K562 (cell line): ENCODE data around the gene TUBGCP6. TPM values are rescaled to one million over a fixed set of nuclear protein-coding genes. Genes with fewer than 3 reads are reported as not detected.

ENCODE experiments used
- BHLHE40 ChIP-seq: IDR thresholded peaks from 2 replicates; pipeline ENCODE4 v1.6.1; 2011; ENCODE audit warnings: low read length, improper control_type of control experiment
- E2F4 ChIP-seq: sonication (generic); formaldehyde crosslinking; IDR thresholded peaks from 2 replicates; pipeline ENCODE4 v1.8.0; 2022; ENCODE audit warnings: mild to moderate bottlenecking, low read depth, missing genetic modification reagents
- ELF2 ChIP-seq: fragments of 250-450 bp; sonication (Bioruptor Pico); IDR thresholded peaks from 2 replicates; pipeline ENCODE4 v1.5.0; 2021; ENCODE audit warnings: mild to moderate bottlenecking
- EP400 ChIP-seq: fragments of 450-650 bp; IDR thresholded peaks from 2 replicates; pipeline ENCODE4 v1.6.1; 2017; ENCODE audit warnings: antibody characterized with exemption, mild to moderate bottlenecking, moderate library complexity
- HMGN3 ChIP-seq: IDR thresholded peaks from 2 replicates; pipeline ENCODE4 v1.6.1; 2011; ENCODE audit warnings: borderline replicate concordance, low read depth, mild to moderate bottlenecking, mixed read lengths, low read length; ENCODE audit not compliant: insufficient read length; ENCODE audit errors: extremely low read depth
- KDM4B ChIP-seq, 2 experiments: fragments of 450-650 bp in 1 of 2; sonication (generic) in 1 of 2; IDR thresholded peaks; 2 replicates each; pipeline ENCODE4 v1.6.1; 2016 to 2017; ENCODE audit warnings: borderline replicate concordance in 2 of 2, antibody characterized with exemption in 1 of 2, low read depth in 1 of 2, mild to moderate bottlenecking in 1 of 2
- MEIS2 ChIP-seq: fragments of 450-650 bp; IDR thresholded peaks from 2 replicates; pipeline ENCODE4 v1.6.1; 2014; ENCODE audit warnings: mild to moderate bottlenecking; ENCODE audit not compliant: partially characterized antibody
- PHF8 ChIP-seq: fragments of 200-600 bp; sonication (generic); IDR thresholded peaks from 2 replicates; pipeline ENCODE4 v1.6.1; 2012; ENCODE audit warnings: mixed run types, mild to moderate bottlenecking, inconsistent platforms, low read length, moderate library complexity, borderline replicate concordance
- RBBP5 ChIP-seq: fragments of 200-600 bp; sonication (generic); IDR thresholded peaks from 2 replicates; pipeline ENCODE4 v1.6.1; 2012; ENCODE audit warnings: borderline replicate concordance, mild to moderate bottlenecking, low read length, control low read depth, inconsistent platforms; ENCODE audit not compliant: insufficient read depth, poor library complexity, severe bottlenecking
- SIN3A ChIP-seq, 2 experiments: fragments of 150-350 bp in 1 of 2; IDR thresholded peaks; 2 replicates each; pipeline ENCODE4 v1.6.1; 2011 to 2016; ENCODE audit warnings: borderline replicate concordance in 2 of 2, low read depth in 2 of 2, low read length in 2 of 2, mild to moderate bottlenecking in 2 of 2, moderate library complexity in 2 of 2; ENCODE audit not compliant: control insufficient read depth in 1 of 2
- SIN3B ChIP-seq: fragments of 450-650 bp; IDR thresholded peaks from 2 replicates; pipeline ENCODE4 v1.6.1; 2017; ENCODE audit warnings: low read depth, mild to moderate bottlenecking, moderate library complexity
- SUPT5H ChIP-seq: fragments of 450-650 bp; IDR thresholded peaks from 2 replicates; pipeline ENCODE4 v1.6.1; 2016
- THAP7 ChIP-seq: fragments of 250-450 bp; sonication (Bioruptor Pico); IDR thresholded peaks from 2 replicates; pipeline ENCODE4 v1.5.0; 2021
- ZBTB7A ChIP-seq: IDR thresholded peaks from 2 replicates; pipeline ENCODE4 v1.6.1; 2011; ENCODE audit warnings: low read depth, mild to moderate bottlenecking, low read length, moderate library complexity, borderline replicate concordance; ENCODE audit not compliant: control insufficient read depth
- ZNF174 ChIP-seq: fragments of 250-450 bp; sonication (Bioruptor Pico); IDR thresholded peaks from 2 replicates; pipeline ENCODE4 v1.4.0; 2020; ENCODE audit warnings: mild to moderate bottlenecking
- ZNF444 ChIP-seq: fragments of 250-450 bp; sonication (Bioruptor Pico); IDR thresholded peaks from 2 replicates; pipeline ENCODE4 v1.4.0; 2020; ENCODE audit warnings: mild to moderate bottlenecking, moderate library complexity
- ZNF77 ChIP-seq: fragments of 250-450 bp; sonication (Bioruptor Pico); IDR thresholded peaks from 2 replicates; pipeline ENCODE4 v1.5.0; 2020
- ZSCAN29 ChIP-seq: fragments of 450-650 bp; IDR thresholded peaks from 2 replicates; pipeline ENCODE4 v1.6.1; 2017
- polyA plus RNA-seq, 8 experiments: library from polyadenylated mRNA; depleted of rRNA in 4 of 8; stranded (reverse) in 5 of 8; unstranded in 3 of 8; fragments of >200 nt; fragmentation: Nextera tagmentation in 2 of 8; fragmentation: Illumina TruSeq in 1 of 8; extraction: Ambion mirVana in 2 of 8; extraction: Trizol in 1 of 8; gene quantifications; 2 replicates each; pipeline versions ENCODE4 v1.2.1 to v1.2.3, GENCODE V29; 2011 to 2014; ENCODE audit warnings: inconsistent platforms in 1 of 8, missing spikeins in 1 of 8
- total RNA-seq, 7 experiments: library from RNA; depleted of rRNA in 6 of 7; stranded (reverse); fragments of >200 nt in 6 of 7; fragmentation: Illumina TruSeq in 2 of 7; extraction: Trizol in 2 of 7; gene quantifications; 2 replicates each; pipeline versions ENCODE4 v1.2.1 to v1.2.3, GENCODE V29; 2011 to 2021; ENCODE audit warnings: low replicate concordance in 1 of 7
- TF ChIP-seq, protein P1 (sequence below): conservative IDR thresholded peaks from 2 replicates; pipeline ENCODE4 v1.6.1; 2011; ENCODE audit warnings: low read depth, mild to moderate bottlenecking, low read length; ENCODE audit not compliant: control insufficient read depth
- TF ChIP-seq, protein P2 (sequence below): fragments of 250-450 bp; sonication (Bioruptor Pico); IDR thresholded peaks from 2 replicates; pipeline ENCODE4 v1.8.0; 2022; ENCODE audit warnings: moderate library complexity, mild to moderate bottlenecking, inconsistent platforms
- TF ChIP-seq, protein P3 (sequence below): sonication (generic); formaldehyde crosslinking; IDR thresholded peaks from 2 replicates; pipeline ENCODE4 v1.8.0; 2022; ENCODE audit warnings: mild to moderate bottlenecking, missing genetic modification reagents

TUBGCP6 gene
- total and polyA plus RNA-seq, 9 of the 15 experiments (the other 6 are each of a cell fraction or from before 2014, with no cell fraction given), result 0.76 to 33.0 (median 10.1) TPM

GRCh38 chr22:50260801-50261614, 16.2 kb upstream of the TUBGCP6 start (continued):
- TF ChIP-seq ZNF444 (no peak), SIN3A (IDR thresholded peaks at IDR 0.05; ENCODE audit: borderline replicate concordance in 2 of 2, control insufficient read depth in 1 of 2, low read depth in 2 of 2, low read length in 2 of 2) (peak in 1 of 2 experiments; percentile 79; a peak in 2 of 4 replicates), EP400 (peak; percentile 27; the same call in 1 of the 2 replicates), ZNF174 (no peak), PHF8 (peak; percentile 50; the same call in 1 of the 2 replicates), MEIS2 (no peak), E2F4 (no peak), KDM4B (IDR thresholded peaks at IDR 0.05; ENCODE audit: borderline replicate concordance in 2 of 2, low read depth in 1 of 2) (no peak), SUPT5H (no peak), BHLHE40 (peak; percentile 43; the same call in 1 of the 2 replicates), ZSCAN29 (no peak), ELF2 (no peak), RBBP5 (peak; percentile 33), ZNF77 (CRISPR knock-in tag) (no peak), THAP7 (no peak), SIN3B (0 out of 2 replicates have a peak, but pooled peaks have one; percentile 16), HMGN3 (peak; percentile 27), ZBTB7A (peak; percentile 27; the same call in 1 of the 2 replicates)
- TF ChIP-seq, protein P1, sequence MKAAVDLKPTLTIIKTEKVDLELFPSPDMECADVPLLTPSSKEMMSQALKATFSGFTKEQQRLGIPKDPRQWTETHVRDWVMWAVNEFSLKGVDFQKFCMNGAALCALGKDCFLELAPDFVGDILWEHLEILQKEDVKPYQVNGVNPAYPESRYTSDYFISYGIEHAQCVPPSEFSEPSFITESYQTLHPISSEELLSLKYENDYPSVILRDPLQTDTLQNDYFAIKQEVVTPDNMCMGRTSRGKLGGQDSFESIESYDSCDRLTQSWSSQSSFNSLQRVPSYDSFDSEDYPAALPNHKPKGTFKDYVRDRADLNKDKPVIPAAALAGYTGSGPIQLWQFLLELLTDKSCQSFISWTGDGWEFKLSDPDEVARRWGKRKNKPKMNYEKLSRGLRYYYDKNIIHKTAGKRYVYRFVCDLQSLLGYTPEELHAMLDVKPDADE, result peak; percentile 28; the same call in 1 of the 2 replicates
- TF ChIP-seq, protein P2, sequence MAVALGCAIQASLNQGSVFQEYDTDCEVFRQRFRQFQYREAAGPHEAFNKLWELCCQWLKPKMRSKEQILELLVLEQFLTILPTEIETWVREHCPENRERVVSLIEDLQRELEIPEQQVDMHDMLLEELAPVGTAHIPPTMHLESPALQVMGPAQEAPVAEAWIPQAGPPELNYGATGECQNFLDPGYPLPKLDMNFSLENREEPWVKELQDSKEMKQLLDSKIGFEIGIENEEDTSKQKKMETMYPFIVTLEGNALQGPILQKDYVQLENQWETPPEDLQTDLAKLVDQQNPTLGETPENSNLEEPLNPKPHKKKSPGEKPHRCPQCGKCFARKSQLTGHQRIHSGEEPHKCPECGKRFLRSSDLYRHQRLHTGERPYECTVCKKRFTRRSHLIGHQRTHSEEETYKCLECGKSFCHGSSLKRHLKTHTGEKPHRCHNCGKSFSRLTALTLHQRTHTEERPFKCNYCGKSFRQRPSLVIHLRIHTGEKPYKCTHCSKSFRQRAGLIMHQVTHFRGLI (CRISPR knock-in tag), result no peak
- TF ChIP-seq, protein P3, sequence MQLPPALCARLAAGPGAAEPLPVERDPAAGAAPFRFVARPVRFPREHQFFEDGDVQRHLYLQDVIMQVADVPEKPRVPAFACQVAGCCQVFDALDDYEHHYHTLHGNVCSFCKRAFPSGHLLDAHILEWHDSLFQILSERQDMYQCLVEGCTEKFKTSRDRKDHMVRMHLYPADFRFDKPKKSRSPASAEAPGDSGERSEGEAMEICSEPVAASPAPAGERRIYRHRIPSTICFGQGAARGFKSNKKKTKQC, result 0 out of 2 replicates have a peak, but pooled peaks have one; percentile 61
